GM04504 (cell line): Measurements from ENCODE around the gene AMOTL2.
A peak's percentile ranks its signal among the peaks of the same experiment; 100 is the strongest.

Source experiments
- DNase-seq: peaks from one replicate; pipeline ENCODE4 v3.0.0-alpha.2; 2012; ENCODE audit warnings: low read depth

AMOTL2 gene

DNA sequence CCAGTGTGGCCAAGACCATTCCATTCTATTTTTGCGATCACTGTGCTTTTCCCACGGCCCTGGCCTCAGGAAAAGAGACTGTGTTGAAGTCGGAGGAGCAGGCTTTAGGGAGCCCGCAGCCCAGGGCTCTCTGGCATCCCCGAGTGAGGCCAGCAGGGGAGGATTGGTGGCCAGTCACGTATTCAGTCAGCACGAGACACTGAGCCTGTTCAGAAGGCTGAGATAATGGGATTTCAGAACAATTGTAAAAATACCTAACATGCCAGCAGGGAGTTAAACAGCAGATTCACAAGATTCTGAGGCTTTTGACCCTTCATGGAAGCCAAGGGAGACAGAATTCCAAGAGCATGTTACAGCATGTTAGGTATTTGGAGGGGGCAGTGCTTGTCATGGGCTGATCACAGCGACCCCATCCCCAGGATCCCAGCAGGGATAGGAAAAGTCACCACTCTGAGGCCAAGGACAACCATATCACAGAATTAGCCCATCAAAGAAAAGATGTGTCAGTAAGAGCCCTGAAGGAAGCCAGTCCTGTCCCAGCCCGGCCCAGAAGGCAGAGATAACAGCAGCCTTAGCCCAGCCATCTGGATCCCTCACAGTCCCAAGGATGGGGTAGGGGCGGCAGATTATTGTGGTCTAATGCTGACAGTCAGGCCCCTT, 40.6 kb downstream of the AMOTL2 start:
- peak; percentile 88 for DNase-seq

DNA sequence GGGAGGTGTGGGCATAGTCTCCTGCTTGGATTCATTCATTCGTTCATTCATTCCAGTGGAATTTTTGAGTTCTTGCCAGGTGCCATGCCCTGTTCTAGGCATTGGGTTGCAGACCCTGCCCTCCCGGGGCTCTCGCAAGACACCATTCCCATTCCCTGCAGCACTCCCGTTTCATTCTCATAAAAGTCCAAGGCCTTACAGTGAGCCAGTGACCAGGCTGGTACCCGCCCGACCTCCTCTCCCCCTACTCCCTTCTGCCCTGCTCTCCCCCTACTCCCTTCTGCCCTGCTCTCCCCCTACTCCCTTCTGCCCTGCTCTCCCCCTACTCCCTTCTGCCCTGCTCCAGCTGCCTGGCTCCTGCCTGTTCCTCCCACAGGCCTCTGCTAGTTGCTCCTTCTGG, 41.9 kb downstream of the AMOTL2 start:
- no peak for DNase-seq

DNA sequence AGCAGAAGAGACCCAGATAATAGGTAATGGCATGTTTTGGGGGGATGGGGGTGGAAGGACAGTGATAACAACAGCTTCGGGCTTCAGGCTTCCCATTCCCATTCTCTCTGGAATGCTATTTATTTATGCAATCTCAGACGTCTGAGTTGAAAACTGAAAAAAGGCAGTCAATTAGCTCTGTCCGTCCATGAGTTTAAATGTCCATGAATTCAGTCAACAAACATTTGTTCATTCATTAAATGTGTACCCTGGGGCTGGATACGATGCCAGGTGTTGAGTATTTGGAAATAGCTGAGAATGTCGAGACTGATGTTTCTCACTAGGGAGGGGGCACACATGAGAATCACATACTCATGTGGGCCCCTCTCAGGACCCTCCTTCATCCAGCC, 42.4 kb downstream of the AMOTL2 start:
- no peak for DNase-seq

DNA sequence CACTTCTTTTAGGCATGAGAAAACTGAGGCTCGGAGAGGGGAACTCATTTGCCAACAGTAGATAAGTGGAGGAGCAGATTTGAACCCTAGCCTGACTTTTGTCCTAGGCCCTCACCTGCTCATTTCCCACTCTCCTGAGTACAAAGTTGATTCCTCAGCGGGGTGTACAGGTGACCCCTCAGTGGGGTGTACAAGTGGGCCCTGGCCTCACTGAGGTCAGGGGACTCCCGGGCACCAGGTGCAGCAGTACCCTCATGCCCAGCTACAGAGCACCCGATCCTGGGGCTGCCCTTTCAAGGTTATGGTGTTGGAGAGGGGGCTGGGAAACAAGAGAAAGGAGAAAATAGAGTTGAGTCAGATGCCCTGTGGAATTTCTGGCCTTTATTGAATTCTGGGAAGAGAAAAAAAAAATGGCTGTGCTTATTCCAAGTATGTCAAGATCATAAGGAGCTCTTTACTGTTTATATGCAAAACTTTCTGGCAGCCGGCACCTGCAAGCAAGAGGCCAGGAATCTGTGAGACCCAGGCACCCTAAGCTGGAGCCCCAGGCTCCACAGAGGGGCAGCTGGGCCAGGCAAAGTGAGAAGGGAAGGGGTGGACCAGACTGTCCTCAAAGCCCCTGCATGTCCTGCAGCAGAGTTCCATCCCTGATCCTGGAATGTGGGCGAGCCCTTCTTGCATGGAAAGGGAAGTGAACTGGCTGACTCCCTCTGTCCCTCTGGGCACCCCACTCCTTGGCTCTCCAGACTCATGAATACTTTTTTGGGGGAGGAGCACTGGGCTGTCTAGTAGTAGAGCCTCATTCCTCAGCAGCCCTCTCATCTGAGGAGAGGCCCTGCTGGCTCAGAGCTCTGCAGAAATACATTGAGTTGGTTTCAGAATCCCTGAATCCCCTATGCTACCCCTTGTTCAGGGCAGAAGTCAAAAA, 43.1 kb downstream of the AMOTL2 start:
- peak; percentile 71 for DNase-seq

DNA sequence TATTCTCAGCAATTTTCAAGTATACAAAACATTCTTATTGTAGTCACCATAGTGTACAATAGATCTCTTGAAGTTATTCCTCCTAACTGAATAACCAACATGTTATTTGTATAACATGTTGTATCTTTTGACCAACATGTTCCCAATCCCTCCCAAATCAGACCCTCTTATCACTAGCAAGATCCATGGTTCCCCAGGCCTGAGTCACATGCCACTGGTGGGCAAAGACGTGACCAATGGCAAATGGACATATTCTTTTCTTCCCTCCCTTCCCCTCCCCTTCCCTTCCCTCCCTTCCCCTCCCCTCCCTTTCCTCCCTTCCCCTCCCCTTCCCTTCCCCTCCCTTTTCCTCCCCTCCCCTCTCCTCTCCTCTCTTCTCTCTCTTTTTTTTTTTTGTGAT, 45.4 kb downstream of the AMOTL2 start:
- no peak for DNase-seq

DNA sequence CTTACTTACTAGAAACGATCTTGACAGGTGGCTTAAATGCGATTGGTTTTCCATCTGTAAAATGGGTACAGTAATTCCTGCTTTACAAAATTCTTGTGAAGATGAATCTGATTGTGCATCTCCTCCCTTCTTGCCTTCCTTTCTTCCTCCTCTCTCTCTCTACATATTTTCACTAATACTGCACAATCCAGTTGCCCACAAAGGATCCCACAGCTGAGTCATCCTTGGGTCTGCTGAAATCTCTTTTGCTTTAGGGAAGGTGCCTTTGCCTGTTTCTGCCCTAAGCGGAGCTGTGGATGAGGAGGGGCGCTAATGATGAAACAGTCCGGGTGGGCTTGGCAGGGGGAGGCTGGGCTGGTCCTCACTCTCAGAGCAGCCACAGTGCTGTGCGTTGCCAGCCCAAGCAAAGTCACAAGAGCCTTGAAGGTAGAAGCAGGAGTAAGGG, 46.1 kb downstream of the AMOTL2 start:
- peak; percentile 82 for DNase-seq

DNA sequence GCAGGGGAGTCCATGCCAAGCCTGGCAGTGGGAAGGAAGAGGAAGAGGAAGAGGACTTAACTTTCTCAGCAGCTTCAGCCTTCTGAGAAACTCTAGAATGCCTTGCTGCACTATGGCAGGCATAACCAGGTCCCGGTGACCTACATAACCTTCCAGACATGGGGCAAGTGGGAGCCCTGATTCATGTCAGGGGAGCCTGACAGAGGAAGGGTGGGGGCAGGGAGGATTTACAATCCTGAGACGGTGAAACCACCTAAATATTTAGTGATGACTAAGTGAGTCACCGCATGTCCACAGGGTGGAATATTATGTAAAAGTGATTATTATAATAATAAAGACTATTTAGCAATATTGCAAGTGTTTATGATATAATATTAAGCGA, 46.7 kb downstream of the AMOTL2 start:
- DNase-seq: peak; percentile 78

DNA sequence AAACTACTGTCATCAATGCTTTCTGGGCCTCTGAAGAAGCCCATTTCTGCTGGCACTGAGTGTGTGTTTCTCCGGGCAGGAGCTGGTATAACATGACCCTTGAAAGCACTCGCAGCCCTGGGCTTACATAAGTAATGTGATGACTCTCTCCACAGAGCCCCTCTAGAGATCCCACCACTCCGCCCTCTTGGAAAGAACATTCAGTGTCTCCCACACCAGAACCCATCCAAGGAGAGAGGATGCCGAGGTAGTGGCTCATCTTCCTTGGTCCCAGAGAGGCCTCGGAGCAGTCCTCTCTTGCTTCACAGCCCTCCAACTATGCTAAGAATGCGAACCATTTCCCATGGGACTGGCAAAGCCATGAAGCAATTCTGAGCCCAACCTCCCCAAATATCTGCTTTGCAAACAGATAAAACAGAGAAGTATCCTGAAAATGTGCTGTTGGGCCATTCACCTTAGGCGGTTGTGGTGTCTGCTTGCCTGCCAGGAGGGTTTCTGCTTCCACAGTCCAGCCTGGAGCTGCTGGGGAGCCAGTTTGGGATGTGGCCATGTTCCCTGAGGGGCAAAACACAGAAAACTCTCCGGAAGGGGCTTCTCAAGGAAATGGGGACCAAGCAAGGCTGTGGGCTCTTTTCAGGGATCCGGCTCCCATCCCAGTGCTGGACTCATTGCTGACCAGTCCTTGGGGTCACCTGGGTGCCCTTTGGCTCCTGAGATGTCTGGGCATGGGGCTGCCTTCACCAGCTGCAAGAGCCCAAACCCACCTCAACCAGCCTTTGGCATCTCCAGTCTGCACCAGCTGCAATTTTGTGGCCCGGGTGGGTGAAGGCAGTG, 47.3 kb downstream of the AMOTL2 start:
- DNase-seq: peak; percentile 99

DNA sequence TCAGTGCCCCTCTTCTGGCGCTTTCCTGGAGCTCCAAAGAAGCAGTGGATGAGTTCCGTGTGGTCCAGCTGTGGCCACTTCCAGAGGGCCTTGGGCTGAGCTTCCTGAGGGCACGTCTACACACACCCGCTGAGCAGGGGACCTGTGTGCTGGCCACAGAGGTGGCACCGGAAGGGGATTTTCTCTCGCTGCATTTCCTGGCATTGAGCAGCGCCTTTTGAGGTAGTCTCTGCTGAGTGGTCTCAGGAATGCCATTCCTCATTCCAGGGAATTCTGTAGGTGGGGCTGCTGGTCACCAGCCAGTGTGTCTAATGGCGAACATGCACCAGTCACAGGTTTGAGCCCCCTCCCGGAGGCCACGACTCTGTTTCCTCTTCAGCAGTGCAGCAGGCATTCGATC, 48.1 kb downstream of the AMOTL2 start:
- no peak for DNase-seq

DNA sequence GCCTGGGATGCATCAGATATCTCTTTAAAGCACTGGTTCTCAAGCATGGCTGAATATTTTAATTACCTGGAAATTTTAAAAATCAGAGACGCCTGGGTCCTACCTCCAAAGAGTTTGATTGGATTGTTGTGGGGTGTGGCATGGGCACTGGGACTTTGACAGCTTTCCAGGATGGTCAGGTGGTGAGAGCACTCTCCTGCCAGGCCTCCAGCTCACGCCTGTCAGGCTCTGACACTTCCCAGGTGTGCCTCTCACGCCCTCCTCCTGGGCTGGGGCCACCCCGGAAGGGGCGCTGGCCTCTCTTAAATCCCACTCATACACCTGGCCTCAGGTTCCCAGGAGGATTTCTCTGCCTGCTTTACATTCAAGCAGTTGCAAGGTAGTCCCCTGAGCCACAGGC, 48.5 kb downstream of the AMOTL2 start:
- no peak for DNase-seq

DNA sequence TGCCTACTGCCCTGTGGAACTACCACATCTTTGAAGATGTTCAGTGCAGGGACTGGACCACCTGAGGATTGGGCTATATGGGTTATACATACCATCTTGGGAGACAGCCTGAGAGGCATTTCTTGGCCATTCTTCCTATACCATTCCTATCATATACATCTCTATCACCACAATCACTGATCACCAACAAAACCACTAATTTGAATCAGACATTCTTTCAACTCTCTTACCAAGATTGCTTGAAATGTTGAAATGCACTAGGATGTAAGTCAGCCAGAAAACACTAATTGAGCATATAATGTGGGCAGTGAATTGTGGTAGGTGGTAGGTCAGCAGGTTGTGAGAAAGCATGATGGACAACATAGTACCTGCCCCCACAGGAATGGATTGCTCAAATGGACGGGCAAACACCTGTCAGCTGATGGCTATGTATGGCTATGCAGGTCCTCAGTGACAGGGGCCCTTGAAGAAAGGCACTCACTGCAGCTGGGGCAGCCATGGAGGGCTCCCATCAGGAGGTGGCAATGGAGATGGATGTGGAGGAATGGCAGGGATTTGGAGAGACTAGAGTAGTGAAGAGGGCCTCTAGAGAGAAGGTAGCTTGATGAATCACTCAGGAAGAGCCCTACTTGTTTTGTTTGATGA, 49.1 kb downstream of the AMOTL2 start:
- no peak for DNase-seq

DNA sequence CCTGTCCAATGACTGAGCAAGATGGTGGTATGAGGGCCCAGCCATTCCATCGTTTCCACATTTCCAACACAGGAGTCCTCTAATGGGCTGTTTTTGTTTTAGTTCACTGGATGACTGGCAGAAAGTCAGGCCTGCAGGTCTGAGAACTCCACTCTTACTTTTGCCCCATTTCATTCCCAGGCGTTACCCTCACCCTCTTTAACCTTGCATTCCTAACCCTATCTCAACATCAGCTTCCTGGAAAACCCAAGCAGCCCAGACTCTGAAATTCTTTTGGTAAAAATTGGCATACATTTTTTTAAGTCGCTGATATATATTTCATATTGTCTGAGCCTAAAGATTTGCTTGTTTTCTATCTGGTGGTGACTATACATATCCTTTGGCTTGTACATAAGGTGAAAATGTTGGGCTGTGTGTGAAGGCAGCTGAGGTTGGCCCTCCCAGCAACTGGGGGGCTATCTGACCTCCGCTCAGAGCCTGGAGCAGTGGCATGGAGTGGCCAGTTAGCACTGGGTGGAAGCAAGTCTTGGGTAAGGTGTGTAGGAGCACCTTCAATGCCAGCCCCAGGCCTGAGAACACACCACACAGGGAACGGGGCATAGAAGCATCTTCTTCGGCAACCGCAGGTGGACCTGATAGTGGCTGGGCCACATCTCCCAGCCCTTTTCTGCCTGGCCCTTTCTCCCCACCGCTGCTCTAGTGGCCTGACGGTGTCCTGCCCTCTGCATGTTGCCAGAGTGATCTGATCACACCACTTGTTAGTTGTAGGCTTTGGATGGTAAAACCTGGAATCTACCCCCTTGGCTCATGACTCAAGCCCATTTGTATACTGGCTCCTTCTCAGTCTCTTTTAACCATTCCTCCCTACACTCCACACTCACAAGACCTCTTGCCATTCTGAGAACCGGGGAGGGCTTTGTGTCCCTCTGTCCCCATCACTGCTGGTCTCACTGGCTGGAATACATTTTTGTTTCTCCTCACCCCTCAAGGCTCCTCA, 50.0 kb downstream of the AMOTL2 start:
- no peak for DNase-seq

DNA sequence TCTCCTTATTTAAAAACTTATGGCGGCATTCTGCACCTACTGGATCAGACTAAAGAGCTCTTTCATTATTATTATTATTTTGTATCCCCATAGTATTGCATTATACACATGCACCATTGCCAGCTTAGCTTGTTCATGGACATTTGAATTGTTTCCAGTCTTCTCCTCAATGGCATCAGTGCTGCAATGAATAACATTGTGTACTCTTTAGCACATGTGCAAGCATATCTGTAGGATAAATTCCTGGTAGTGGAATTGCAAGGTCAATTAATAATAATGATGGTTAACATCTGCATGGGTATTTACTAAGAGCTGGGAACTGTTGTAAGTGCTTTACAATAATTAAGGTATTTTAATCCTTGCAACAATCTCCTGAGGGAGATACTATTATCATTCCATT, 52.0 kb downstream of the AMOTL2 start:
- no peak for DNase-seq

DNA sequence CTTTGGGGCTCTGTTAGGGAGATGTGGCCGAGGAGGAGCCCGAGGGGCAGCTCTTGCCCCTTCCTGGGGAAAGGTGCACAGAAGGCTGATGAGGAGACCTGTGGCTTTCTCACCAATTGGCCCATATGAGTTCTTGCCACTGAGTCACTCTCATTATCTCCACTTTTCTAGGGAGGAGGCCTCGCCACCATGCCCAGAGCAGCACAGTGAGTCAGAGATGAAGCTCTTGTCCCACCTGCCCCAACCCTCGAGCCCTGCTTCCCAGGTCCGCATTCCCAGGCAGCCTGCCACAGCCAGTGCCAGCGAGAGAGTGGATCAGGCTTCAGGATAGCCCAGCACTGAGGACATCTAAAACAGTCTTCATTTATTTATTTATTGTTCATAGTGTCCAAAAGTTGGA, 53.5 kb downstream of the AMOTL2 start:
- no peak for DNase-seq

DNA sequence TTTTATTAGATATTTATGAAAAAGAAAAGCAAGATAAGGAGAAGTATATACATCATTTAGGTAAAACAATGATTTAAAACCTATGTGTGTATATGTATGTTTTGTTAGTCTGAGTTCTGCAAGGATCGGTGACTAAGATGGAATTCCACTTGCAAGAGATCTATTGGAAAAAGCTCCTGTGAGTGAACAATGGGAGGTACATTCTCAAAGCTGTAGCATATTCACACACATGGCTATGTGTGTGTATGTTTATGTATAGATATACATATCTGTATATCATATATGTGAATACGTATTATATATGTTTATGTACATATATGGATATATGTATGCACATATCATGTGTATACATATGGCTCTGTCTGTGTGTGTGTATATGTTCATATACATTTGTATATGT, 54.3 kb downstream of the AMOTL2 start:
- DNase-seq: no peak

DNA sequence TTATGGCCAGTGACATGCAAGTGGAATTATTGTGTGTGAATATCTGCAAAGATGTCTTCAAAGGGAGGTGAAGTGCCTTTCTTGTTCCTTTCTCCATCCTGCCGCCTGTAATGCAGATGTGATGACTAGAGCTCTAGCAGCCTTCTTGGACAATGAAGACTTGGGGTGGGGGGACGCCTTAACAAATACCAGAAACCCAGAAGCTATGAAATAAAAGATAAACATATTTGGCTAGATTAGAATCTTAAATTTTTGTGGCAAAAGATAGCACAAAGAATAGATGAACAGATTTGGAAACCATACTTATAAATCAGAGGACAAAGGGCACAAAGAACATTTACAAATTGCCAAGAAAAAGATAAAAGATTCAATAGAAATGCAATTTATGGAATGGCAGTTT, 56.1 kb downstream of the AMOTL2 start:
- no peak for DNase-seq

DNA sequence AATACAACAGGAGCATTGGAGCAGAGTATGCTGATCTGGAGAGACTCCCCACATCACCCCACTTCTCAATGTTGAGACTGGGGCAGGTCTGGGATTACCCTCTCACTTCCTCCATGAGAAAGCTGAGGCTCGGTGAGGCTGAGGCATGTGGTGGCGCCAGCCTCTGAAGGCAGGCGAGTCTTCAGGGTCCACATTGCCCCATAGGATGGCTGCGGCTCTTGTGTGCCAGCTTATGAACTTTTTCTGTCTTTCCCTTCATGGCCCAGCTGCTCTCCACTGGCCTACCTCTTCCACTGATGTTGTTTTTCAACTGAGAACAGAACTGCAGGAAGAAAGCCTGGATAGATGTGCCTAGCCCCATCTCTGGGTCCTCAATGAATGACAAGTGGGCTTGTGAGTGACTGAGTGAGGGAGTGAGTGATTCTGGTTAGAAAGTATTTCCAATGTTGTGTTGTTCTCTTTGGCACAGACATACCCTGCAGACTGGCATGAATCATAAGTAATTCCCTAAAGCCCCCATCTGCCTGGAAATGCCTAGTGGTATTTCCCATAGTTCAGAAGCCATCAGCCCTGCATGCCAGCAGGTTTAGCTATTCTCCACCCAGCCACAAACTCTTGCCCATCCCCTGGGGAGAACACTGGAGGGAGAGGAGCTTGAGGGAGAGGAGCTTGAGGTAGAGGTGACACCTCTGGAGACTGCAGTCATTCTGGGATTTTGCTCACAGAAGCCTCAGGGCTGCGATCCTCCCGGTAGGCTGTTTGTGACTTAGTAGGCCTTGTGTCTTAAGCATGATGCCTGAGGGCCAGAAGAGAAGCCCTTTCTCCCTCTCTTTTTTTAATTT, 56.9 kb downstream of the AMOTL2 start:
- DNase-seq: no peak

DNA sequence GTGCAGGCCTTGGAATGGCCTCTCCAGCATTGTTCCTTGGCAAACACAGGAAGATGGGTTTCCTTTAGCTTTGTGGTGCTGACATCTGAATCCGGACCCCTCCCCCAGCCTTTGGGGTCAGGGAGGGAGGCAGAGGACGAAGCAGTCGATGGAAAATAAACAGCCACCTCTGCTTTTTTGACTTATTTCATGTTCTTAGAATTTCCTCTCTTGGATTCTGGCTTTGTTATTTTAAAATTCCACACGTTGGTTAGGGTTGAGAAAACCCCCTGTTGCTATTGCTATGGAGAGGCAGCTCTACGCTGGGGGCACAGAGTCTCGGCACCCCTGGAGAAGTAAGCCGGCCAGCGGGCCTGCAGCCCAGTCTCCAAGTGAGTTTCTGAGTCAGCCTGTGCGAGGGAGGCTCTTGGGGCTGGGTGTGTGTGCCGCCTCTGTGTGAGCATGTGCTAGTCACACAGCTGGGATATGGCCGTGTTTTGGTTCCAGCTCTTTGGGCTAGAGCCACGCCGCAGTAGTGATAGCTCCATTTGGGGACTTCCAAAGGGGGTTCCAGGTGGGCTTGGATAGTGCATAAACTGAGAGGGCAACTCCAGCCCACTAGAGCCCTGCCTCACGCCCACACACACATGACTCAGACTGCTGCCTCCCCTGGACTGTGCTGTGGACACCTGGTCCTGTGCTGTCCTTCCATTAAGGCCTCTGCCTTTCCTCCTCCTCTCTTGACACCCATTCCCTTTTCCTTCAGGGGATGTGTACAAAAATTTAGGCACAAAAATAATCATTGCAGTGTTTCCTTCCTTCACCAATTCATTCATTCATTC, 58.8 kb downstream of the AMOTL2 start:
- DNase-seq: no peak
